ENCODE measurements around the gene KRT13. TPM values are rescaled to one million over a fixed set of nuclear protein-coding genes. Genes with fewer than 3 reads are reported as not detected.

KRT13 gene
- total RNA-seq, 1 donor from 2014 or later = 1.9 TPM

- no peak for DNase-seq (ENCODE audit: low spot score in 2 of 2)
- Histone ChIP-seq H3K27me3 (no peaks in the 10 kb centered on the region), H3K36me3 (no peaks in the 10 kb centered on the region), H3K4me1 (no peaks in the 10 kb centered on the region), H3K27ac (no peak overlapping the region), H3K9me3 (no peaks in the 10 kb centered on the region), H3K4me3 (no peak overlapping the region)
- intact Hi-C loops (cut with DNase I) = no loop called here
- TF ChIP-seq CTCF (IDR thresholded peaks at IDR 0.05) = no peak
Observed at GRCh38 chr17:41520821-41521521, 15.6 kb upstream of the KRT13 start.

GRCh38 chr17:41519501-41520224 is 14.3 kb upstream of the KRT13 start:
- no peaks in the 10 kb centered on the region for H3K4me1 ChIP-seq
- no peak overlapping the region for H3K4me3 ChIP-seq
- H3K27me3 ChIP-seq = no peaks in the 10 kb centered on the region
- no peaks in the 10 kb centered on the region for H3K9me3 ChIP-seq
- intact Hi-C loops (cut with DNase I) = no loop called here
- no peak overlapping the region for H3K27ac ChIP-seq
- DNase-seq (ENCODE audit: low spot score in 2 of 2) = no peak
- TF ChIP-seq CTCF (IDR thresholded peaks at IDR 0.05) = no peak
- H3K36me3 ChIP-seq = no peaks in the 10 kb centered on the region

GRCh38 chr17:41518789-41519449 is 13.5 kb upstream of the KRT13 start, which contains the start of gene KRT15:
Gene KRT15, minus strand, starts transcription at chr17:41518890. Its CDS starts 63 bp downstream, at chr17:41518827.
- intact Hi-C loops (cut with DNase I) = no loop called here
- H3K4me1 ChIP-seq = no peaks in the 10 kb centered on the region
- TF ChIP-seq CTCF (IDR thresholded peaks at IDR 0.05) = no peak
- no peaks in the 10 kb centered on the region for H3K36me3 ChIP-seq
- no peak within 1 kb of the TSS for H3K4me3 ChIP-seq
- H3K9me3 ChIP-seq = no peaks in the 10 kb centered on the region
- DNase-seq (ENCODE audit: low spot score in 2 of 2) = no peak
- H3K27ac ChIP-seq = no peak within 1 kb of the TSS
- H3K27me3 ChIP-seq = no peaks in the 10 kb centered on the region

GRCh38 chr17:41518031-41518430 is 12.6 kb upstream of the KRT13 start:
- no peak for DNase-seq (ENCODE audit: low spot score in 2 of 2)
- H3K27ac ChIP-seq = no peak overlapping the region
- H3K4me3 ChIP-seq = no peak overlapping the region
- no peaks in the 10 kb centered on the region for H3K36me3 ChIP-seq
- no peaks in the 10 kb centered on the region for H3K27me3 ChIP-seq
- intact Hi-C loops (cut with DNase I) = no loop called here
- TF ChIP-seq CTCF (IDR thresholded peaks at IDR 0.05) = no peak
- H3K9me3 ChIP-seq = no peaks in the 10 kb centered on the region
- no peaks in the 10 kb centered on the region for H3K4me1 ChIP-seq

GRCh38 chr17:41516830-41517283 is 11.4 kb upstream of the KRT13 start:
- Histone ChIP-seq H3K27ac (no peak overlapping the region), H3K27me3 (no peaks in the 10 kb centered on the region), H3K36me3 (no peaks in the 10 kb centered on the region), H3K4me1 (no peaks in the 10 kb centered on the region), H3K9me3 (no peaks in the 10 kb centered on the region), H3K4me3 (no peak overlapping the region)
- TF ChIP-seq CTCF (IDR thresholded peaks at IDR 0.05) = no peak
- DNase-seq (ENCODE audit: low spot score in 2 of 2) = no peak
- intact Hi-C loops (cut with DNase I) = no loop called here
